ENCODE data around the gene EXD3. TPM values are rescaled to one million over a fixed set of nuclear protein-coding genes. Genes with fewer than 3 reads are reported as not detected.

The EXD3 gene
- total RNA-seq, 4 donors from 2014 or later = 8.3 to 22.3 (median 14.2) TPM

DNA sequence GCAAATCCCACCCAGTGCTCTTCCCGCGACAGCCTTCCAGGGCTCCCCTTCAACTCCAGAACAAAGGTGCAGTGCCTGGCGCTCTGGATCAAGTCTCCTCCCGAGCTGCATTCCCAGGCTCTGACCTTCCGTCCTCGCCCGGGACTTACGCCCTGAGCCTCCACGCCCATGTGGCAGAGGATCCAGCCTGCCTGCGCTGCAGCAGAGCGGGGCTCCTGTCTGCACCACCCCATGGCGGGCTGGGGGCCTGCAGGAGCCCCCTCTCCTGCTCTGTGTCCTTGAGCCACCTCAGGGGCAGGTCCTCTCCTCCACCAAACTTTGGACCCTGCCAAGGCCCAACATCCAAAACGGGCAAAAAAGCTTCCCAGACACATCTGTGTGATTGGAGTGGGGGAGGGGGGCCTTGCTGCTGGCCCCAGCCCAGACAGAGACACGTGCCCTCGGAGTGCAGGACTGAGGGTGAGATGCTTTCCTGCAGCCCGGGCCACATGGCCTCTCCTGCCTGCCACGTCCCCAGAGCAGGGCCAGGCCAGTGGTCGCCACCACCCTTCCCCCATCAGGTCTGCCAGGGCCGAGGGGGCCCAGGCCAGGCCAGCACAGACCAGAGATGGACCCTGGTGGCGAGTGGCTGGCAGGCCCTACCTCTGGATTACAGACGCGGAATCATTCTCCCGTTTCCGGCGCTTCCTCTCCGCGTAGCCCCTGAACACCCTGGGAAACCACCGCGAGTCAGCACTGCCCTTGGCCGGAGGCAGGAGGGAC, 31.8 kb upstream of the EXD3 start:
- DNase-seq (ENCODE audit: extremely low spot score) = no peak
- peak overlapping the region; percentile 46 to 76 (median 74) for H3K27ac ChIP-seq (replicated peaks in 1 of 4)
- H3K4me3 ChIP-seq = peak overlapping the region; percentile 48 to 60 (median 55)
- no peaks in the 10 kb centered on the region for H3K9me3 ChIP-seq
- peaks cover 29 to 60% (median 57%) of the 10 kb centered on the region in 4 donors for H3K4me1 ChIP-seq
- peak in 1 of 2 donors; percentile 21 for TF ChIP-seq POLR2AphosphoS5 (IDR thresholded peaks at IDR 0.05)
- TF ChIP-seq EP300 (IDR thresholded peaks at IDR 0.05) = no peak
- peaks cover 6 to 48% (median 43%) of the 10 kb centered on the region in 4 donors for H3K36me3 ChIP-seq
- H3K27me3 ChIP-seq = no peaks in the 10 kb centered on the region
- intact Hi-C loops (cut with DNase I) = no loop called here
- 53% methylated on average over 13 of the region's 30 CpGs for WGBS

- no peak for DNase-seq (ENCODE audit: extremely low spot score)
- no peak for TF ChIP-seq POLR2A (IDR thresholded peaks at IDR 0.05; ENCODE audit: low read depth)
- TF ChIP-seq EP300 (IDR thresholded peaks at IDR 0.05) = no peak
- TF ChIP-seq, protein P1, sequence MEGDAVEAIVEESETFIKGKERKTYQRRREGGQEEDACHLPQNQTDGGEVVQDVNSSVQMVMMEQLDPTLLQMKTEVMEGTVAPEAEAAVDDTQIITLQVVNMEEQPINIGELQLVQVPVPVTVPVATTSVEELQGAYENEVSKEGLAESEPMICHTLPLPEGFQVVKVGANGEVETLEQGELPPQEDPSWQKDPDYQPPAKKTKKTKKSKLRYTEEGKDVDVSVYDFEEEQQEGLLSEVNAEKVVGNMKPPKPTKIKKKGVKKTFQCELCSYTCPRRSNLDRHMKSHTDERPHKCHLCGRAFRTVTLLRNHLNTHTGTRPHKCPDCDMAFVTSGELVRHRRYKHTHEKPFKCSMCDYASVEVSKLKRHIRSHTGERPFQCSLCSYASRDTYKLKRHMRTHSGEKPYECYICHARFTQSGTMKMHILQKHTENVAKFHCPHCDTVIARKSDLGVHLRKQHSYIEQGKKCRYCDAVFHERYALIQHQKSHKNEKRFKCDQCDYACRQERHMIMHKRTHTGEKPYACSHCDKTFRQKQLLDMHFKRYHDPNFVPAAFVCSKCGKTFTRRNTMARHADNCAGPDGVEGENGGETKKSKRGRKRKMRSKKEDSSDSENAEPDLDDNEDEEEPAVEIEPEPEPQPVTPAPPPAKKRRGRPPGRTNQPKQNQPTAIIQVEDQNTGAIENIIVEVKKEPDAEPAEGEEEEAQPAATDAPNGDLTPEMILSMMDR (IDR thresholded peaks at IDR 0.05) = no peak
- TF ChIP-seq POLR2AphosphoS5 (IDR thresholded peaks at IDR 0.05) = no peak
- Histone ChIP-seq H3K4me1 (peaks cover 24 to 55% (median 52%) of the 10 kb centered on the region in 4 donors), H3K27ac (replicated peaks in 1 of 4) (peak overlapping the region; percentile 46 to 76 (median 74)), H3K9me3 (no peaks in the 10 kb centered on the region), H3K4me3 (peak overlapping the region; percentile 48 to 60 (median 55)), H3K27me3 (no peaks in the 10 kb centered on the region), H3K36me3 (peaks cover 6 to 54% (median 49%) of the 10 kb centered on the region in 4 donors)
- intact Hi-C loops (cut with DNase I) = no loop called here
- WGBS = 30% methylated on average over 9 of the region's 24 CpGs
Measured at GRCh38 chr9:137454145-137454596, 31.2 kb upstream of the EXD3 start.

- peaks cover 23 to 52% (median 51%) of the 10 kb centered on the region in 4 donors for H3K4me1 ChIP-seq
- H3K27me3 ChIP-seq = no peaks in the 10 kb centered on the region
- H3K36me3 ChIP-seq = peaks cover 6 to 59% (median 54%) of the 10 kb centered on the region in 4 donors
- TF ChIP-seq EP300 (IDR thresholded peaks at IDR 0.05) = no peak
- TF ChIP-seq, protein P1 (IDR thresholded peaks at IDR 0.05) = no peak
- TF ChIP-seq POLR2AphosphoS5 (IDR thresholded peaks at IDR 0.05) = no peak
- TF ChIP-seq POLR2A (IDR thresholded peaks at IDR 0.05; ENCODE audit: low read depth) = no peak
- DNase-seq (ENCODE audit: extremely low spot score) = no peak
- WGBS = 0% methylated on average over 2 of the region's 25 CpGs
- no peak overlapping the region for H3K27ac ChIP-seq (replicated peaks in 1 of 4)
- H3K4me3 ChIP-seq = peak overlapping the region; percentile 48 to 56 (median 55)
- intact Hi-C loops (cut with DNase I) = no loop called here
- no peaks in the 10 kb centered on the region for H3K9me3 ChIP-seq
Measured at GRCh38 chr9:137453643-137454081, 30.7 kb upstream of the EXD3 start.

DNA sequence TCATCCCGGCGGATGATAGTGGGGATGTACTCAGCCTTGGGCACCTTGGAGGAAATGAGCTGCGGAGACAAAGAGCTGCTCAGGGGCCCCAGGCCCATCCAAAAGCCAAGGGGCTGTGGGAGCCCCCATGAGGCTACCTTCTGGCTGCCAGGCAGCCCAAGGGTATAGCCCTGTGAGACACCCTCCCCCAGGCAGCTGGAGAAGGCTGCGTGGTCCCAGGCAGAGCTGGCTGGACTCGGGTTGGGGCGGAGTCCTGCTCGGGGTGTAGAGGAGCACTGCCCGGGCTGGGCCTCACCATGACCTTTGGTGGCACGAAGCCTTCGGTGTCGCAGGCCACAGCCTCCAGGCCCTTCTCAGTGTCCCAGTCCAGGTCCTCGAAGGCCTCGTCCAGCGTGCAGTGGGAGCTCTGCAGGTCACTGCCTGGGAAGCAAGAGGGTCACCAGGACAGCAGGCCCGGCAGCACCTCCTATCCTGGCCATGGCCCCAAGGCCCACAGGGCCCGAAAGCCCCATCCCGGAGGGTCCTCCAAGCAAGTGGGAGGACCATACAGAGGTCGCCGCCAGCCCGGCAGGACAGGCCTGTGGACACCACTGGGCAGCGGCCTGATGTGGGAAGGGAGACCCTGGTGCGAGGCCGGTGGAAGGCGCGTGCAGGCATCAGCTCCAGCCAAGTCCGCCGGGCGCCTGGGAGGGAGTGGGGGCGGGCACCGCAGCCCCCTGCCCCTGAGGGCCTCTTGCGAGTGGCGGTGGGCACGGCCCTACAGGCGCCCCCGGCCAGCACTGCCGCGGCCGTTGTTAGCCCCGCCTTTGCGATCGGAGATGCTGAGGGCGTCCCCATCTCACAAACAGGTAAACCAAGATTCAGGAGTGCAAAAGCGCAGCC, 30.0 kb upstream of the EXD3 start:
- Histone ChIP-seq H3K9me3 (no peaks in the 10 kb centered on the region), H3K27me3 (no peaks in the 10 kb centered on the region), H3K4me1 (peaks cover 16 to 46% (median 44%) of the 10 kb centered on the region in 4 donors), H3K27ac (replicated peaks in 1 of 4) (no peak overlapping the region), H3K4me3 (peak overlapping the region; percentile 48 to 56 (median 55)), H3K36me3 (peaks cover 6 to 60% (median 58%) of the 10 kb centered on the region in 4 donors)
- TF ChIP-seq EP300 (IDR thresholded peaks at IDR 0.05) = no peak
- no peak for TF ChIP-seq POLR2A (IDR thresholded peaks at IDR 0.05; ENCODE audit: low read depth)
- TF ChIP-seq POLR2AphosphoS5 (IDR thresholded peaks at IDR 0.05) = no peak
- TF ChIP-seq, protein P1 (IDR thresholded peaks at IDR 0.05) = no peak
- intact Hi-C loops (cut with DNase I) = no loop called here
- no peak for DNase-seq (ENCODE audit: extremely low spot score)
- WGBS = 83% methylated on average over 31 of the region's 43 CpGs

All from esophagus muscularis mucosa (tissue), 4 donors.